H9 (cell line): Measurements from ENCODE around the gene PRDM8. TPM values are rescaled to one million over a fixed set of nuclear protein-coding genes. Genes with fewer than 3 reads are reported as not detected.
"Not testable (repeated sequence)": the region's sequence is repeated elsewhere in the genome, so short reads cannot be mapped to it uniquely, and the experiment has no call there.

Source experiments
- DNase-seq: peaks from one replicate; pipeline ENCODE4 v3.0.0-alpha.2; 2017
- H2AFZ ChIP-seq: one replicate; pipeline ENCODE4 v1.6.1; 2013; ENCODE audit warnings: mild to moderate bottlenecking, low read length, control low read depth, moderate library complexity
- H2AK5ac ChIP-seq: 2 replicates; pipeline ENCODE4 v1.6.1; 2013; ENCODE audit warnings: low read length, control low read depth, mixed read lengths; ENCODE audit not compliant: insufficient read length
- H2BK120ac ChIP-seq: one replicate; pipeline ENCODE4 v1.6.1; 2013; ENCODE audit warnings: low read depth, mild to moderate bottlenecking, low read length, control low read depth, inconsistent platforms; ENCODE audit not compliant: poor library complexity, severe bottlenecking
- H2BK12ac ChIP-seq: 2 replicates; pipeline ENCODE4 v1.6.1; 2013; ENCODE audit warnings: low read length, control low read depth, mixed read lengths, low read depth; ENCODE audit not compliant: insufficient read length
- H2BK15ac ChIP-seq: 2 replicates; pipeline ENCODE4 v1.6.1; 2013; ENCODE audit warnings: low read depth, low read length, control low read depth
- H2BK20ac ChIP-seq: one replicate; pipeline ENCODE4 v1.6.1; 2013; ENCODE audit warnings: low read depth, mild to moderate bottlenecking, low read length, control low read depth, inconsistent platforms; ENCODE audit not compliant: poor library complexity, severe bottlenecking
- H2BK5ac ChIP-seq: 2 replicates; pipeline ENCODE4 v1.6.1; 2013; ENCODE audit warnings: low read length, control low read depth, mixed read lengths; ENCODE audit not compliant: insufficient read length
- H3K14ac ChIP-seq: 2 replicates; pipeline ENCODE4 v1.6.1; 2013; ENCODE audit warnings: low read length, control low read depth; ENCODE audit not compliant: insufficient read depth
- H3K18ac ChIP-seq: 2 replicates; pipeline ENCODE4 v1.6.1; 2013; ENCODE audit warnings: low read depth, mild to moderate bottlenecking, mixed read lengths, low read length, control low read depth; ENCODE audit not compliant: insufficient read length
- H3K23ac ChIP-seq: 2 replicates; pipeline ENCODE4 v1.6.1; 2013; ENCODE audit warnings: low read length, control low read depth, mixed read lengths, low read depth; ENCODE audit not compliant: insufficient read length
- H3K23me2 ChIP-seq: 2 replicates; pipeline ENCODE4 v1.6.1; 2013; ENCODE audit warnings: low read depth, mild to moderate bottlenecking, mixed read lengths, low read length, control low read depth; ENCODE audit not compliant: insufficient read length, poor library complexity, severe bottlenecking
- H3K27ac ChIP-seq: 2 replicates; pipeline ENCODE4 v1.5.1; 2013; ENCODE audit warnings: low read length, control low read depth, mixed read lengths, low read depth; ENCODE audit not compliant: insufficient read length
- H3K27me3 ChIP-seq: 2 replicates; pipeline ENCODE4 v1.6.1; 2013; ENCODE audit warnings: low read length, control low read depth, inconsistent platforms; ENCODE audit not compliant: insufficient read depth
- H3K4ac ChIP-seq: 2 replicates; pipeline ENCODE4 v1.6.1; 2013; ENCODE audit warnings: low read depth, mild to moderate bottlenecking, control low read depth, inconsistent platforms, low read length, moderate library complexity
- H3K4me1 ChIP-seq: 2 replicates; pipeline ENCODE4 v1.6.1; 2013; ENCODE audit warnings: low read length, control low read depth, inconsistent platforms; ENCODE audit not compliant: insufficient read depth
- H3K4me2 ChIP-seq: 2 replicates; pipeline ENCODE4 v1.6.1; 2013; ENCODE audit warnings: low read length, control low read depth, mixed read lengths; ENCODE audit not compliant: insufficient read length, insufficient read depth
- H3K56ac ChIP-seq: 2 replicates; pipeline ENCODE4 v1.6.1; 2013; ENCODE audit warnings: low read depth, mild to moderate bottlenecking, mixed read lengths, low read length, control low read depth; ENCODE audit not compliant: insufficient read length
- H3K79me1 ChIP-seq: 2 replicates; pipeline ENCODE4 v1.6.1; 2013; ENCODE audit warnings: low read depth, mild to moderate bottlenecking, moderate library complexity, low read length, control low read depth, inconsistent platforms; ENCODE audit not compliant: insufficient read depth, poor library complexity, severe bottlenecking
- H3K79me2 ChIP-seq: 2 replicates; pipeline ENCODE4 v1.6.1; 2013; ENCODE audit warnings: low read length, control low read depth, inconsistent platforms; ENCODE audit not compliant: insufficient read depth
- H3K9ac ChIP-seq: 2 replicates; pipeline ENCODE4 v1.6.1; 2013; ENCODE audit warnings: low read length, control low read depth, mixed read lengths; ENCODE audit not compliant: insufficient read length; ENCODE audit errors: extremely low read depth
- H3K9me3 ChIP-seq: one replicate; pipeline ENCODE4 v1.6.1; 2013; ENCODE audit warnings: low read depth, low read length, inconsistent platforms; ENCODE audit not compliant: control insufficient read depth
- H3T11ph ChIP-seq: one replicate; pipeline ENCODE4 v1.6.1; 2013; ENCODE audit warnings: mild to moderate bottlenecking, low read length, control low read depth, inconsistent platforms
- H4K20me1 ChIP-seq: one replicate; pipeline ENCODE4 v1.6.1; 2013; ENCODE audit not compliant: control insufficient read depth, insufficient read length, insufficient read depth
- H4K5ac ChIP-seq: 2 replicates; pipeline ENCODE4 v1.6.1; 2013; ENCODE audit warnings: low read depth, mild to moderate bottlenecking, mixed read lengths, low read length, control low read depth; ENCODE audit not compliant: insufficient read length
- H4K8ac ChIP-seq: replicated peaks from 2 replicates; pipeline ENCODE4 v1.6.1; 2013; ENCODE audit warnings: low read length, control low read depth, mixed read lengths, low read depth; ENCODE audit not compliant: insufficient read length
- H4K91ac ChIP-seq: 2 replicates; pipeline ENCODE4 v1.6.1; 2013; ENCODE audit warnings: low read depth, mild to moderate bottlenecking, moderate library complexity, mixed read lengths, low read length, control low read depth; ENCODE audit not compliant: insufficient read length
- H3K27ac Mint-ChIP-seq, 3 experiments: 2 replicates in 2 of 3; 3 replicates in 1 of 3; pipeline ENCODE4 v1.8.0; 2020 to 2021; ENCODE audit warnings: mixed read lengths in 3 of 3, mild to moderate bottlenecking in 1 of 3, moderate library complexity in 1 of 3
- H3K27me3 Mint-ChIP-seq: 2 replicates; pipeline ENCODE4 v1.8.0; 2021; ENCODE audit warnings: low read depth, mild to moderate bottlenecking, moderate library complexity, mixed read lengths
- H3K36me3 Mint-ChIP-seq, 3 experiments: 2 replicates in 2 of 3; 3 replicates in 1 of 3; pipeline ENCODE4 v1.8.0; 2020 to 2021; ENCODE audit warnings: low read depth in 3 of 3, mixed read lengths in 3 of 3; ENCODE audit not compliant: insufficient read depth in 1 of 3
- H3K4me1 Mint-ChIP-seq, 2 experiments: 2 replicates each; pipeline ENCODE4 v1.8.0; 2020; ENCODE audit warnings: mixed read lengths in 2 of 2
- H3K4me3 Mint-ChIP-seq, 2 experiments: 2 replicates in 1 of 2; 3 replicates in 1 of 2; pipeline ENCODE4 v1.8.0; 2020 to 2021; ENCODE audit warnings: mild to moderate bottlenecking in 2 of 2, mixed read lengths in 2 of 2, moderate library complexity in 1 of 2
- H3K9me3 Mint-ChIP-seq, 2 experiments: 2 replicates in 1 of 2; 3 replicates in 1 of 2; pipeline ENCODE4 v1.8.0; 2020; ENCODE audit warnings: mild to moderate bottlenecking in 2 of 2, mixed read lengths in 2 of 2, moderate library complexity in 1 of 2
- CTCF ChIP-seq: fragments of 200-600 bp; sonication (generic); conservative IDR thresholded peaks from 3 replicates; pipeline ENCODE4 v1.8.0; 2021; ENCODE audit warnings: antibody characterized with exemption, mild to moderate bottlenecking
- WGBS: extraction: QIAGEN DNeasy Blood & Tissue Kit; methylation state at CpG from one replicate; pipeline ENCODE4 v1.1.7; 2013; ENCODE audit warnings: missing lambda C conversion rate, low lambda C conversion rate, mixed read lengths; ENCODE audit not compliant: insufficient read length; ENCODE audit errors: extremely low coverage; 5-methylcytosine and 5-hydroxymethylcytosine counted together
- total RNA-seq: library from RNA; stranded (reverse); gene quantifications from 2 replicates; pipeline ENCODE4 v1.2.1, GENCODE V29; 2021

PRDM8 gene
- total RNA-seq, 1 experiment from 2014 or later: not detected

GRCh38 chr4:80173841-80174240 is 23.5 kb upstream of the PRDM8 start:
- Histone ChIP-seq H4K20me1 (no peaks in the 10 kb centered on the region), H3K27me3 (peaks cover 2% of the 10 kb centered on the region; the same call in 1 of the 2 replicates), H3K4me1 (no peaks in the 10 kb centered on the region), H2BK5ac (no peak overlapping the region), H4K8ac (no peak overlapping the region), H3K9me3 (no peaks in the 10 kb centered on the region), H3K79me1 (no peaks in the 10 kb centered on the region), H2BK20ac (no peak overlapping the region), H3K23ac (no peak overlapping the region), H3K18ac (no peak overlapping the region), H2AFZ (no peak overlapping the region), H3K23me2 (no peaks in the 10 kb centered on the region), H3T11ph (no peak overlapping the region), H3K4me2 (no peak overlapping the region), H4K91ac (no peak overlapping the region), H4K5ac (no peak overlapping the region), H3K9ac (no peak overlapping the region), H3K14ac (no peak overlapping the region), H3K56ac (no peak overlapping the region), H2AK5ac (no peak overlapping the region), H2BK15ac (no peak overlapping the region), H3K4ac (no peak overlapping the region), H3K27ac (no peak overlapping the region), H2BK12ac (no peak overlapping the region), H3K79me2 (no peaks in the 10 kb centered on the region), H2BK120ac (no peak overlapping the region)
- no peak for TF ChIP-seq CTCF
- Mint-ChIP-seq H3K9me3 (peaks cover under 1% of the 10 kb centered on the region in 2 experiments; a peak in 3 of 5 replicates), H3K4me3 (no peak overlapping the region), H3K27ac (no peak overlapping the region), H3K27me3 (peaks cover 18% of the 10 kb centered on the region), H3K36me3 (no peaks in the 10 kb centered on the region), H3K4me1 (peaks cover 0 to 4% of the 10 kb centered on the region in 2 experiments; a peak in 1 of 4 replicates)
- no CpG with 5 or more reads among the region's 2 CpGs for WGBS
- no peak for DNase-seq

DNA sequence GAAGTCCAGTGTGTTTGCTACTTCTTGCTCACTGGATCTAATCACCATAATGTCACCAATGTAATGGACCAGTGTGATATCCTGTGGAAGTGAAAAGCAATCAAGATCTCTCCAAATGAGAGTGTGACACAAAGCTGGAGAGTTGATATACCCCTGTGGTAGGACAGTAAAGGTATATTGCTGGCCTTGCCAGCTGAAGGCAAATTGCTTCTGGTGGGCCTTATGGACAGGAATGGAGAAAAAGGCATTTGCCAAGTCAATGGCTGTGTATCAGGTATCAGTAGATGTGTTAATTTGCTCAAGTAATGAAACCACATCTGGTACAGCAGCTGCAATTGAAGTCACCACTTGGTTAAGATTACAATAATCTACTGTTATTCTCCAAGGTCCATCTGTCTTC is 19.5 kb upstream of the PRDM8 start:
- not testable (repeated sequence) for H4K8ac ChIP-seq, H3K9ac ChIP-seq, H4K91ac ChIP-seq, H4K20me1 ChIP-seq, H3K4me2 ChIP-seq, H3K14ac ChIP-seq, H3K79me1 ChIP-seq, H3T11ph ChIP-seq, H2BK12ac ChIP-seq, DNase-seq, H3K79me2 ChIP-seq, H3K4me1 ChIP-seq, H3K27ac ChIP-seq, H3K9me3 ChIP-seq, H3K27ac Mint-ChIP-seq, H3K4me3 Mint-ChIP-seq, H3K4ac ChIP-seq, H2AK5ac ChIP-seq, H3K23ac ChIP-seq, H3K23me2 ChIP-seq, H2AFZ ChIP-seq, H3K56ac ChIP-seq, H2BK15ac ChIP-seq, H3K18ac ChIP-seq, H3K36me3 Mint-ChIP-seq, H4K5ac ChIP-seq, H2BK20ac ChIP-seq, H2BK120ac ChIP-seq, H2BK5ac ChIP-seq, H3K9me3 Mint-ChIP-seq, H3K4me1 Mint-ChIP-seq
- peaks cover 56% of the 10 kb centered on the region for H3K27me3 Mint-ChIP-seq
- peaks cover 16% of the 10 kb centered on the region for H3K27me3 ChIP-seq
